ENCODE measurements around the gene ONECUT1. TPM values are rescaled to one million over a fixed set of nuclear protein-coding genes. Genes with fewer than 3 reads are reported as not detected.

ONECUT1 gene
- polyA plus RNA-seq, 12 donors, result 0.17 to 0.40 TPM; not detected in 10

Other genes starting within 250 kb of the ONECUT1 start
- 10 to 100 TPM in 11 of 12 donors, not detected in 1; 68.4 to 90.4 (median 80.1) TPM for gene ARPP19, start 221.3 kb downstream of the ONECUT1 start, polyA plus RNA-seq (ENCODE audit: insufficient read length in 12 of 12)
- 10 to 100 TPM in 11 of 12 donors, not detected in 1; 16.5 to 34.6 (median 21.6) TPM for gene ATOSA, start 110.9 kb downstream of the ONECUT1 start, polyA plus RNA-seq (ENCODE audit: insufficient read length in 12 of 12)